HEK293 (cell line): ENCODE results near the gene IL9.

Source experiments
- CTCF ChIA-PET: fragments of 350-600 bp; formaldehyde crosslinking; extraction: SDS; loops from one replicate; lab custom pipeline; 2021; ENCODE audit warnings: antibody characterized with exemption; lab: Yijun Ruan, JAX
- POLR2A ChIA-PET: fragments of 300-600 bp; formaldehyde crosslinking; extraction: SDS; loops from one replicate; lab custom pipeline; 2020; ENCODE audit warnings: antibody characterized with exemption, inconsistent platforms; lab: Yijun Ruan, JAX
- H3K27ac ChIP-seq: fragments of 200-500 bp; sonication (Bioruptor generic); 2 replicates; pipeline ENCODE4 v1.5.1; 2014; ENCODE audit warnings: low read depth, low read length, control low read depth, inconsistent platforms; ENCODE audit errors: extremely low read depth
- H3K36me3 ChIP-seq, 2 experiments: fragments of 200-500 bp in 1 of 2; sonication (Bioruptor generic) in 1 of 2; 1 replicate in 1 of 2; 2 replicates in 1 of 2; pipeline ENCODE4 v1.5.1; 2014 to 2017; ENCODE audit warnings: inconsistent platforms in 2 of 2, low read length in 2 of 2; ENCODE audit not compliant: control insufficient read depth in 2 of 2, insufficient read depth in 1 of 2
- H3K4me1 ChIP-seq: fragments of 200-500 bp; sonication (Bioruptor generic); 2 replicates; pipeline ENCODE4 v1.5.1; 2014; ENCODE audit warnings: mild to moderate bottlenecking, low read length, inconsistent platforms; ENCODE audit not compliant: control insufficient read depth, insufficient read depth
- H3K4me3 ChIP-seq: 2 replicates; pipeline ENCODE4 v1.5.1; 2011; ENCODE audit warnings: low read depth, mild to moderate bottlenecking, control low read depth, low read length, moderate library complexity
- H3K9me3 ChIP-seq: fragments of 200-500 bp; sonication (Bioruptor generic); 2 replicates; pipeline ENCODE4 v1.5.1; 2014; ENCODE audit warnings: low read depth, low read length, inconsistent platforms; ENCODE audit not compliant: control insufficient read depth, insufficient read depth
- BCL11A ChIP-seq: fragments of 450-650 bp; formaldehyde crosslinking; IDR thresholded peaks from 2 replicates; pipeline ENCODE4 v1.5.1; 2016; ENCODE audit warnings: low read depth, missing biosample characterization, missing genetic modification characterization
- CTCF ChIP-seq: fragments of 450-650 bp; formaldehyde crosslinking; IDR thresholded peaks from 2 replicates; pipeline ENCODE4 v1.5.1; 2016; ENCODE audit warnings: missing biosample characterization, missing genetic modification characterization
- IKZF3 ChIP-seq: fragments of 450-650 bp; IDR thresholded peaks from 2 replicates; pipeline ENCODE4 v1.5.0; 2018; ENCODE audit warnings: missing biosample characterization, mild to moderate bottlenecking, missing genetic modification characterization, moderate library complexity
- KLF10 ChIP-seq: fragments of 450-650 bp; IDR thresholded peaks from 2 replicates; pipeline ENCODE4 v1.5.1; 2018; ENCODE audit warnings: missing biosample characterization, mild to moderate bottlenecking, missing genetic modification characterization
- KLF9 ChIP-seq: fragments of 450-650 bp; formaldehyde crosslinking; IDR thresholded peaks from 2 replicates; pipeline ENCODE4 v1.5.1; 2016; ENCODE audit warnings: missing biosample characterization, missing genetic modification characterization, low read depth
- MYNN ChIP-seq: fragments of 450-650 bp; formaldehyde crosslinking; IDR thresholded peaks from 2 replicates; pipeline ENCODE4 v1.5.1; 2016; ENCODE audit warnings: missing biosample characterization, missing genetic modification characterization, borderline replicate concordance
- PATZ1 ChIP-seq: fragments of 450-650 bp; formaldehyde crosslinking; IDR thresholded peaks from 2 replicates; pipeline ENCODE4 v1.5.1; 2016; ENCODE audit warnings: missing biosample characterization, missing genetic modification characterization
- REPIN1 ChIP-seq: fragments of 450-650 bp; formaldehyde crosslinking; IDR thresholded peaks from 2 replicates; pipeline ENCODE4 v1.5.1; 2017; ENCODE audit warnings: missing biosample characterization, missing genetic modification characterization, low read depth
- SALL2 ChIP-seq: fragments of 450-650 bp; formaldehyde crosslinking; IDR thresholded peaks from 2 replicates; pipeline ENCODE4 v1.5.0; 2017; ENCODE audit warnings: missing biosample characterization, mild to moderate bottlenecking, missing genetic modification characterization, borderline replicate concordance
- SCRT1 ChIP-seq: fragments of 450-650 bp; formaldehyde crosslinking; IDR thresholded peaks from 2 replicates; pipeline ENCODE4 v1.5.1; 2016; ENCODE audit warnings: missing biosample characterization, missing genetic modification characterization, borderline replicate concordance
- SP7 ChIP-seq: fragments of 450-650 bp; formaldehyde crosslinking; IDR thresholded peaks from 2 replicates; pipeline ENCODE4 v1.5.1; 2016; ENCODE audit warnings: missing biosample characterization, missing genetic modification characterization
- WT1 ChIP-seq: fragments of 450-650 bp; formaldehyde crosslinking; IDR thresholded peaks from 2 replicates; pipeline ENCODE4 v1.5.1; 2016; ENCODE audit warnings: missing biosample characterization, missing genetic modification characterization
- ZBTB11 ChIP-seq: fragments of 450-650 bp; formaldehyde crosslinking; conservative IDR thresholded peaks from 2 replicates; pipeline ENCODE4 v1.5.1; 2016; ENCODE audit warnings: low read depth, missing biosample characterization, missing genetic modification characterization
- ZFHX2 ChIP-seq: fragments of 450-650 bp; formaldehyde crosslinking; conservative IDR thresholded peaks from 2 replicates; pipeline ENCODE4 v1.5.1; 2016; ENCODE audit warnings: missing biosample characterization, missing genetic modification characterization
- ZNF112 ChIP-seq: fragments of 450-650 bp; formaldehyde crosslinking; IDR thresholded peaks from 2 replicates; pipeline ENCODE4 v1.5.0; 2017; ENCODE audit warnings: missing biosample characterization, missing genetic modification characterization
- ZNF24 ChIP-seq: fragments of 450-650 bp; formaldehyde crosslinking; IDR thresholded peaks from 2 replicates; pipeline ENCODE4 v1.5.1; 2016; ENCODE audit warnings: missing biosample characterization, missing genetic modification characterization
- ZNF398 ChIP-seq: fragments of 450-650 bp; formaldehyde crosslinking; IDR thresholded peaks from 2 replicates; pipeline ENCODE4 v1.5.1; 2017; ENCODE audit warnings: missing biosample characterization, missing genetic modification characterization
- ZNF521 ChIP-seq: fragments of 450-650 bp; formaldehyde crosslinking; IDR thresholded peaks from 2 replicates; pipeline ENCODE4 v1.5.1; 2017; ENCODE audit warnings: missing biosample characterization, mild to moderate bottlenecking, missing genetic modification characterization
- ZNF555 ChIP-seq: fragments of 450-650 bp; formaldehyde crosslinking; conservative IDR thresholded peaks from 2 replicates; pipeline ENCODE4 v1.5.1; 2017; ENCODE audit warnings: missing biosample characterization, mild to moderate bottlenecking, missing genetic modification characterization, inconsistent platforms
- ZNF660 ChIP-seq: fragments of 450-650 bp; IDR thresholded peaks from 2 replicates; pipeline ENCODE4 v1.5.1; 2018; ENCODE audit warnings: missing biosample characterization, mild to moderate bottlenecking, missing genetic modification characterization
- ZNF791 ChIP-seq: fragments of 450-650 bp; formaldehyde crosslinking; IDR thresholded peaks from 2 replicates; pipeline ENCODE4 v1.5.1; 2016; ENCODE audit warnings: missing biosample characterization, missing genetic modification characterization
- TF ChIP-seq, protein P1 (sequence below): fragments of 450-650 bp; formaldehyde crosslinking; IDR thresholded peaks from 2 replicates; pipeline ENCODE4 v1.5.1; 2016; ENCODE audit warnings: missing biosample characterization, missing genetic modification characterization
- TF ChIP-seq, protein P2 (sequence below): fragments of 450-650 bp; formaldehyde crosslinking; IDR thresholded peaks from 2 replicates; pipeline ENCODE4 v1.5.1; 2017; ENCODE audit warnings: missing biosample characterization, missing genetic modification characterization

Gene IL9

GRCh38 chr5:135898651-135899050, 3.0 kb upstream of the IL9 start (continued):
- TF ChIP-seq PATZ1 (tag by site-specific recombination) (no peak), ZNF112 (tag by site-specific recombination) (no peak), ZNF555 (tag by site-specific recombination) (no peak), ZNF24 (tag by site-specific recombination) (no peak), SALL2 (tag by site-specific recombination) (no peak), ZNF521 (tag by site-specific recombination) (no peak), ZFHX2 (no peak)
- TF ChIP-seq, protein P1, sequence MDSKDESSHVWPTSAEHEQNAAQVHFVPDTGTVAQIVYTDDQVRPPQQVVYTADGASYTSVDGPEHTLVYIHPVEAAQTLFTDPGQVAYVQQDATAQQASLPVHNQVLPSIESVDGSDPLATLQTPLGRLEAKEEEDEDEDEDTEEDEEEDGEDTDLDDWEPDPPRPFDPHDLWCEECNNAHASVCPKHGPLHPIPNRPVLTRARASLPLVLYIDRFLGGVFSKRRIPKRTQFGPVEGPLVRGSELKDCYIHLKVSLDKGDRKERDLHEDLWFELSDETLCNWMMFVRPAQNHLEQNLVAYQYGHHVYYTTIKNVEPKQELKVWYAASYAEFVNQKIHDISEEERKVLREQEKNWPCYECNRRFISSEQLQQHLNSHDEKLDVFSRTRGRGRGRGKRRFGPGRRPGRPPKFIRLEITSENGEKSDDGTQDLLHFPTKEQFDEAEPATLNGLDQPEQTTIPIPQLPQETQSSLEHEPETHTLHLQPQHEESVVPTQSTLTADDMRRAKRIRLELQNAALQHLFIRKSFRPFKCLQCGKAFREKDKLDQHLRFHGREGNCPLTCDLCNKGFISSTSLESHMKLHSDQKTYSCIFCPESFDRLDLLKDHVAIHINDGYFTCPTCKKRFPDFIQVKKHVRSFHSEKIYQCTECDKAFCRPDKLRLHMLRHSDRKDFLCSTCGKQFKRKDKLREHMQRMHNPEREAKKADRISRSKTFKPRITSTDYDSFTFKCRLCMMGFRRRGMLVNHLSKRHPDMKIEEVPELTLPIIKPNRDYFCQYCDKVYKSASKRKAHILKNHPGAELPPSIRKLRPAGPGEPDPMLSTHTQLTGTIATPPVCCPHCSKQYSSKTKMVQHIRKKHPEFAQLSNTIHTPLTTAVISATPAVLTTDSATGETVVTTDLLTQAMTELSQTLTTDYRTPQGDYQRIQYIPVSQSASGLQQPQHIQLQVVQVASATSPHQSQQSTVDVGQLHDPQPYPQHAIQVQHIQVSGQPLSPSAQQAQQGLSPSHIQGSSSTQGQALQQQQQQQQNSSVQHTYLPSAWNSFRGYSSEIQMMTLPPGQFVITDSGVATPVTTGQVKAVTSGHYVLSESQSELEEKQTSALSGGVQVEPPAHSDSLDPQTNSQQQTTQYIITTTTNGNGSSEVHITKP (tag by site-specific recombination) = no peak

DNA sequence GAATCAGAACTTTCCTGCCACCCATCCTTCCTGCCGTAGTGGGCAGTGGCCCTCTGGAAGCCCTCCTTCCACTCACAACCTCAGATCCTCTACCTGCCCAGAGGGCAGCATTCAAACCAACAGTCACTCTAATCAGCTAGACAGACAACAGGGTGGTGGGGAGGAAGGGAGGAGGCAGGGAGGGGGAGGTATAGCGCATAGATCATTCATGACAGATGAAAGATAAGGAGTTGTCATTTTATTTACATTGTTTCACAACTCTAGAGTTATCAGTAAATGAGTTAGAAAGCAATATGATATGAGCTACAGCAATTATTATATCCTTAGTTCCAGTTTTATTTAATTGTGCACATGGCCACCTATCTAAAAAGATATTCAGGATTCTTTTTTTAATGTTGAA, 852 bp downstream of the IL9 start:
- H3K27ac ChIP-seq = no peak overlapping the region
- peaks cover 25% of the 10 kb centered on the region for H3K4me1 ChIP-seq
- no peaks in the 10 kb centered on the region for H3K36me3 ChIP-seq
- H3K9me3 ChIP-seq = no peaks in the 10 kb centered on the region
- ChIA-PET CTCF (interaction anchor here (0.9 to 8.1 kb wide), 7 partner anchors 10 to 433 kb away, joined by 3 to 66 read pairs (median 4); no protein-coding TSS in a partner anchor), POLR2A (interaction anchor here (1.9 kb wide), 1 partner anchor 238 kb away, joined by 4 read pairs; the partner anchor contains the start of gene SMAD5)
- no peak overlapping the region for H3K4me3 ChIP-seq
- TF ChIP-seq ZNF791 (tag by site-specific recombination) (no peak), ZNF660 (tag by site-specific recombination) (no peak), BCL11A (tag by site-specific recombination) (no peak), KLF9 (no peak), ZBTB11 (tag by site-specific recombination) (no peak), IKZF3 (tag by site-specific recombination) (no peak), WT1 (tag by site-specific recombination) (peak; percentile 95), CTCF (tag by site-specific recombination) (no peak), ZNF398 (tag by site-specific recombination) (peak; percentile 77), SCRT1 (tag by site-specific recombination) (no peak), SP7 (tag by site-specific recombination) (peak; percentile 55; the same call in 1 of the 2 replicates), REPIN1 (no peak), KLF10 (tag by site-specific recombination) (no peak), MYNN (tag by site-specific recombination) (no peak)
- TF ChIP-seq, protein P2, sequence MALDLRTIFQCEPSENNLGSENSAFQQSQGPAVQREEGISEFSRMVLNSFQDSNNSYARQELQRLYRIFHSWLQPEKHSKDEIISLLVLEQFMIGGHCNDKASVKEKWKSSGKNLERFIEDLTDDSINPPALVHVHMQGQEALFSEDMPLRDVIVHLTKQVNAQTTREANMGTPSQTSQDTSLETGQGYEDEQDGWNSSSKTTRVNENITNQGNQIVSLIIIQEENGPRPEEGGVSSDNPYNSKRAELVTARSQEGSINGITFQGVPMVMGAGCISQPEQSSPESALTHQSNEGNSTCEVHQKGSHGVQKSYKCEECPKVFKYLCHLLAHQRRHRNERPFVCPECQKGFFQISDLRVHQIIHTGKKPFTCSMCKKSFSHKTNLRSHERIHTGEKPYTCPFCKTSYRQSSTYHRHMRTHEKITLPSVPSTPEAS (tag by site-specific recombination) = no peak
